ENCODE measurements around the gene PRKAR1B.

PRKAR1B gene

DNA sequence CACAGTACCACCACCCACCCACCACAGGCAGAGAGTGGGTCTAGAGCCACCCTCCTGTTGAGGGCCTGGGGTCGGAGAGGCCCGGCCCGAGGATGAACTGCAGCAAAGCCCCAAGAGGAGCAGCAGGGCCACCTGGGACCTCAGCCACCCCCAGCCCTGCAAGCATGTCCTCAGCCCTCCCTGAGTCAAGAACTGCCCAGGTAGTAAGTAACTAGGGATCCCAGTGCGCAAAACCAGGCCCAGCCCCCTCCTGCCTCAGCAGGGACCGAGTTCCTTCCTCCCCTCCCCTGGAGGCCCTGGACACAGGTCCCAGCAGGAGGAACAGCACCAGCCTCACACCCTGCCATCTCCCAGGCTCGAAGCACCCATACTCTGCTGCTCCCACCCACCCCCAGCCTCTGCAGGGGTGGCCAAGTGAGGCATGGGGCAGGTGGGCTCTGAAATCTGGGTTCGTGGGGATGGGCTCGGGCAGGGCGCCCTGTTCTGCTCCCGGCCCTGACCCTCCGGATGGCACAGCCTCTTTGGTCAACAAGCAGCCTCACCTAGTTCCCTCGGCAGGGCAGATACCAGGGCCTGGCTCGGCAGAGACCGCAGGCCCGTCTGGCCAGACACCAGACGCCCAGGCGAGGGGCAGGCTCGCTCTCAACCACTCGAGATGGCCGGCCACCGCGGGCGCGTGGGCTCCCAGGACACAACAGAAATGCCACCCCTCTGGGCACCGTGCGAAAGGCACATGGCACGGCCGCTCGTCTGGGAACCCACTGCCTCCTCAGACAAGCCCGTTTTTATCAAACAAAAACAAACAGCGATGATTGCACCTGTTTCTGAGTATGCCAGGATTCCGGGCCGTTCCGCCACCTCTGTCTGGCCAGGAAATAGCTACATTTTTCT, 222.6 kb downstream of the PRKAR1B start:
- Histone ChIP-seq H3K79me2 (ENCODE audit: insufficient read depth, low read length) (no peaks in the 10 kb centered on the region), H3K27me3 (ENCODE audit: insufficient read depth, low read length, poor library complexity, severe bottlenecking) (no peaks in the 10 kb centered on the region), H3K4me1 (ENCODE audit: insufficient read depth, low read length, poor library complexity, severe bottlenecking) (no peaks in the 10 kb centered on the region), H3K4me2 (ENCODE audit: low read depth, low read length, poor library complexity, severe bottlenecking) (no peak overlapping the region), H3K36me3 (ENCODE audit: insufficient read depth, low read length) (no peaks in the 10 kb centered on the region), H3F3A (ENCODE audit: low read depth) (no peaks in the 10 kb centered on the region), H3K4me3 (ENCODE audit: low read length, poor library complexity, severe bottlenecking) (no peak overlapping the region), H2AFZ (ENCODE audit: low read length) (no peak overlapping the region), H3K9ac (ENCODE audit: low read depth, low read length, poor library complexity, severe bottlenecking) (no peak overlapping the region), H3K9me2 (replicated peaks; ENCODE audit: low read depth, low read length) (no peaks in the 10 kb centered on the region), H3K9me3 (ENCODE audit: insufficient read depth, low read depth, low read length) (no peaks in the 10 kb centered on the region), H4K20me1 (ENCODE audit: insufficient read depth, low read length, poor library complexity, severe bottlenecking) (no peaks in the 10 kb centered on the region)
- TF ChIP-seq, protein P1, sequence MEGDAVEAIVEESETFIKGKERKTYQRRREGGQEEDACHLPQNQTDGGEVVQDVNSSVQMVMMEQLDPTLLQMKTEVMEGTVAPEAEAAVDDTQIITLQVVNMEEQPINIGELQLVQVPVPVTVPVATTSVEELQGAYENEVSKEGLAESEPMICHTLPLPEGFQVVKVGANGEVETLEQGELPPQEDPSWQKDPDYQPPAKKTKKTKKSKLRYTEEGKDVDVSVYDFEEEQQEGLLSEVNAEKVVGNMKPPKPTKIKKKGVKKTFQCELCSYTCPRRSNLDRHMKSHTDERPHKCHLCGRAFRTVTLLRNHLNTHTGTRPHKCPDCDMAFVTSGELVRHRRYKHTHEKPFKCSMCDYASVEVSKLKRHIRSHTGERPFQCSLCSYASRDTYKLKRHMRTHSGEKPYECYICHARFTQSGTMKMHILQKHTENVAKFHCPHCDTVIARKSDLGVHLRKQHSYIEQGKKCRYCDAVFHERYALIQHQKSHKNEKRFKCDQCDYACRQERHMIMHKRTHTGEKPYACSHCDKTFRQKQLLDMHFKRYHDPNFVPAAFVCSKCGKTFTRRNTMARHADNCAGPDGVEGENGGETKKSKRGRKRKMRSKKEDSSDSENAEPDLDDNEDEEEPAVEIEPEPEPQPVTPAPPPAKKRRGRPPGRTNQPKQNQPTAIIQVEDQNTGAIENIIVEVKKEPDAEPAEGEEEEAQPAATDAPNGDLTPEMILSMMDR (conservative IDR thresholded peaks at IDR 0.05; ENCODE audit: low read length) = no peak
- no peak for TF ChIP-seq EZH2phosphoT487 (IDR thresholded peaks at IDR 0.05; ENCODE audit: borderline replicate concordance)

DNA sequence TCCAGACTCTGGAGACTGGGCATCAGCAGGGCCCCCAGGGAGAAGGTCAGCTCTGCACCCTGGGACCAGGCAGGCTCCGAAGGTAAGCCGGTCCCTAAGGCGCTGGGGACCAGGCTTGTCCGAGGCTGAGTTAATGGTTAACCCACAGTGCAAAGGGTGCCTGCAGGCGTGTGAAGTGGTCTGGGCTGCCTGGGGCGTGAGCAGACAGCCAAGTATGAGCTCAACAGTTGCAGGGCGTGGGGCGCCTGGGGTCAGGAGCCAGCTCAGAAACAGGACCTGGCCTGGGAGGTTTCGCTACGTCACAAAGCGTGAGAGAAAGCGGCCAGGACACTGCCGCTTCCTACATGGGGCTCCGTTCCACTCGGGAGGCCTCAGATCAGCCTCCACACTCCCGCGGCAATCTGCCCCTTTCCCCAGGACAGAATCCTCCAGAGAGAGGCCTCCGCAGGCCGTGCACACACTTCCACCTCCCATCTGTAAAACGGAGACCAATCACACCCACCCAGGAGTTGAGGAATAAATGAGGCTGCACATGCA, 223.4 kb downstream of the PRKAR1B start:
- H3K4me2 ChIP-seq (ENCODE audit: low read depth, low read length, poor library complexity, severe bottlenecking) = no peak overlapping the region
- no peaks in the 10 kb centered on the region for H3K9me3 ChIP-seq (ENCODE audit: insufficient read depth, low read depth, low read length)
- TF ChIP-seq EZH2phosphoT487 (IDR thresholded peaks at IDR 0.05; ENCODE audit: borderline replicate concordance) = no peak
- TF ChIP-seq, protein P1 (conservative IDR thresholded peaks at IDR 0.05; ENCODE audit: low read length) = no peak
- no peak overlapping the region for H3K9ac ChIP-seq (ENCODE audit: low read depth, low read length, poor library complexity, severe bottlenecking)
- no peak overlapping the region for H3K4me3 ChIP-seq (ENCODE audit: low read length, poor library complexity, severe bottlenecking)
- no peaks in the 10 kb centered on the region for H3K36me3 ChIP-seq (ENCODE audit: insufficient read depth, low read length)
- no peak overlapping the region for H2AFZ ChIP-seq (ENCODE audit: low read length)
- H3K4me1 ChIP-seq (ENCODE audit: insufficient read depth, low read length, poor library complexity, severe bottlenecking) = no peaks in the 10 kb centered on the region
- no peaks in the 10 kb centered on the region for H3K27me3 ChIP-seq (ENCODE audit: insufficient read depth, low read length, poor library complexity, severe bottlenecking)
- no peaks in the 10 kb centered on the region for H3K79me2 ChIP-seq (ENCODE audit: insufficient read depth, low read length)
- H3K9me2 ChIP-seq (replicated peaks; ENCODE audit: low read depth, low read length) = no peaks in the 10 kb centered on the region
- no peaks in the 10 kb centered on the region for H4K20me1 ChIP-seq (ENCODE audit: insufficient read depth, low read length, poor library complexity, severe bottlenecking)
- no peaks in the 10 kb centered on the region for H3F3A ChIP-seq (ENCODE audit: low read depth)

DNA sequence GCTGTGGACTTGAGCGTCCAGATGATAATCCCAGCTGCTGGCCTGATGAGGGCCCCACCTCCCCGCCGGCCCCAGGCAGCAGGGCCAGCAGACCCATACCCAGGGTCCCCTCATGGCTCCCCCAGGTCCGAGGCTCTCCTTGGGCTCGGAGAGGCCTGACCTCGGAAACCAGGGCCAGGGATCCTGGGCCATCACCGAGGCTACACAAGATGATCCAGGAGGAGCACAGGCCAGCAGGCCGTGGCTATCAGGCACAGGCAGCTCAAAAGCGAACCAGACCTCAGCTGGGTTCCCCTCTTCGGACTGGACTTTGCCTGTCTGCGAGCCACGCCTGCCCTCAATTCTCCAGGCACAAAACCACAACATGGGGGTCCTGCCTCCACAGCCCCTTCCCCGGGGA, 224.8 kb downstream of the PRKAR1B start:
- H3K4me3 ChIP-seq (ENCODE audit: low read length, poor library complexity, severe bottlenecking) = no peak overlapping the region
- H4K20me1 ChIP-seq (ENCODE audit: insufficient read depth, low read length, poor library complexity, severe bottlenecking) = no peaks in the 10 kb centered on the region

More for the DNA sequence above, 224.8 kb downstream of the PRKAR1B start:
- no peaks in the 10 kb centered on the region for H3K36me3 ChIP-seq (ENCODE audit: insufficient read depth, low read length)
- H3K4me1 ChIP-seq (ENCODE audit: insufficient read depth, low read length, poor library complexity, severe bottlenecking) = no peaks in the 10 kb centered on the region
- H3K9ac ChIP-seq (ENCODE audit: low read depth, low read length, poor library complexity, severe bottlenecking) = no peak overlapping the region
- no peak overlapping the region for H3K4me2 ChIP-seq (ENCODE audit: low read depth, low read length, poor library complexity, severe bottlenecking)
- no peak for TF ChIP-seq EZH2phosphoT487 (IDR thresholded peaks at IDR 0.05; ENCODE audit: borderline replicate concordance)
- TF ChIP-seq, protein P1 (conservative IDR thresholded peaks at IDR 0.05; ENCODE audit: low read length) = no peak
- H2AFZ ChIP-seq (ENCODE audit: low read length) = no peak overlapping the region
- H3K27me3 ChIP-seq (ENCODE audit: insufficient read depth, low read length, poor library complexity, severe bottlenecking) = no peaks in the 10 kb centered on the region
- no peaks in the 10 kb centered on the region for H3F3A ChIP-seq (ENCODE audit: low read depth)
- no peaks in the 10 kb centered on the region for H3K9me2 ChIP-seq (replicated peaks; ENCODE audit: low read depth, low read length)
- no peaks in the 10 kb centered on the region for H3K9me3 ChIP-seq (ENCODE audit: insufficient read depth, low read depth, low read length)
- no peaks in the 10 kb centered on the region for H3K79me2 ChIP-seq (ENCODE audit: insufficient read depth, low read length)

Data from Loucy (cell line).